ENCODE data around the gene HDAC11.

- no peak for TF ChIP-seq POLR2A (IDR thresholded peaks at IDR 0.05)
- TF ChIP-seq, protein P1, sequence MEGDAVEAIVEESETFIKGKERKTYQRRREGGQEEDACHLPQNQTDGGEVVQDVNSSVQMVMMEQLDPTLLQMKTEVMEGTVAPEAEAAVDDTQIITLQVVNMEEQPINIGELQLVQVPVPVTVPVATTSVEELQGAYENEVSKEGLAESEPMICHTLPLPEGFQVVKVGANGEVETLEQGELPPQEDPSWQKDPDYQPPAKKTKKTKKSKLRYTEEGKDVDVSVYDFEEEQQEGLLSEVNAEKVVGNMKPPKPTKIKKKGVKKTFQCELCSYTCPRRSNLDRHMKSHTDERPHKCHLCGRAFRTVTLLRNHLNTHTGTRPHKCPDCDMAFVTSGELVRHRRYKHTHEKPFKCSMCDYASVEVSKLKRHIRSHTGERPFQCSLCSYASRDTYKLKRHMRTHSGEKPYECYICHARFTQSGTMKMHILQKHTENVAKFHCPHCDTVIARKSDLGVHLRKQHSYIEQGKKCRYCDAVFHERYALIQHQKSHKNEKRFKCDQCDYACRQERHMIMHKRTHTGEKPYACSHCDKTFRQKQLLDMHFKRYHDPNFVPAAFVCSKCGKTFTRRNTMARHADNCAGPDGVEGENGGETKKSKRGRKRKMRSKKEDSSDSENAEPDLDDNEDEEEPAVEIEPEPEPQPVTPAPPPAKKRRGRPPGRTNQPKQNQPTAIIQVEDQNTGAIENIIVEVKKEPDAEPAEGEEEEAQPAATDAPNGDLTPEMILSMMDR (IDR thresholded peaks at IDR 0.05) = no peak
Observed at GRCh38 chr3:13465236-13465873, 14.8 kb upstream of the HDAC11 start.
